ENCODE measurements around the gene TARS3. TPM values are rescaled to one million over a fixed set of nuclear protein-coding genes. Genes with fewer than 3 reads are reported as not detected.
A peak's percentile ranks its signal among the peaks of the same experiment; 100 is the strongest.

Gene TARS3
- polyA plus RNA-seq, 4 donors: 4.2 to 19.5 (median 5.1) TPM

DNA sequence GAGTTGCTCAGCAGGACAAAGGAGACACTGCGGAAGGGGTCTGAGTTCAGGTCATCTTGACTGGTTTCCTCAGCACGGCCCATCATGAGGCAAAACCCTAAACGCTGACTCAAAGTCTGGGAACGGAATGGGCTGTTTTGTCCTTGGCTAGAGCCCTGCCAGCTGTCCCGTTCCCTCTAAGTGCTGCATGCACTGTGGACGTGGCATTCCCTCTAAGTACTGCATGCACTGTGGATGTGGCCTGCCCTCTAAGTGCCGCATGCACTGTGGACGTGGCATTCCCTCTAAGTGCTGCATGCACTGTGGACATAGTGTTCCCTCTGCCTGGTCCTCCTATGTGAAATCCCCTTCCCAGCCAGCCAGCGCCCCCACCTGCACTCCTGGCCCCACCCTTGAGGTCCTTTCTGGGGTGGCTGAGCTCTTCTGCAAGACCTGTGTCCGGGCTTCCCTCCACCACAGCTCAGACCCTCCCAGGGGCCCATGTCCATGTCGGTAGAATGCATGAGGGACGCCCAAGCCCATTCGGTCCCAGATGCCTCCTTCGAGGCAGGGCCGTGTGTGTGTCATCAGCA lies 108.8 kb downstream of the TARS3 start:
- FAIRE-seq: no peak
- H3K36me3 ChIP-seq (ENCODE audit: control insufficient read depth in 3 of 3, insufficient read depth in 2 of 3, low read depth in 1 of 3, low read length in 3 of 3): no peaks in the 10 kb centered on the region
- H3K4me1 ChIP-seq (ENCODE audit: control insufficient read depth in 3 of 3, insufficient read depth in 2 of 3, low read depth in 1 of 3, low read length in 2 of 3): peaks cover 0 to 25% (median 0%) of the 10 kb centered on the region in 3 donors
- no peaks in the 10 kb centered on the region for H3K27me3 ChIP-seq (ENCODE audit: control insufficient read depth in 3 of 3, insufficient read depth in 3 of 3, low read length in 3 of 3)
- H3K9me3 ChIP-seq (ENCODE audit: control insufficient read depth in 2 of 2, insufficient read depth in 1 of 2, low read depth in 1 of 2, low read length in 1 of 2): no peaks in the 10 kb centered on the region
- no peak for DNase-seq
- whole genome bisulfite sequencing, 3 donors: 47 to 60% (median 59%) methylated on average over 15 of the region's 15 CpGs
- H3K4me3 ChIP-seq (ENCODE audit: low read depth in 1 of 3, low read length in 3 of 3): no peak overlapping the region
- H3K27ac ChIP-seq (ENCODE audit: low read depth in 1 of 3, low read length in 2 of 3): no peak overlapping the region

DNA sequence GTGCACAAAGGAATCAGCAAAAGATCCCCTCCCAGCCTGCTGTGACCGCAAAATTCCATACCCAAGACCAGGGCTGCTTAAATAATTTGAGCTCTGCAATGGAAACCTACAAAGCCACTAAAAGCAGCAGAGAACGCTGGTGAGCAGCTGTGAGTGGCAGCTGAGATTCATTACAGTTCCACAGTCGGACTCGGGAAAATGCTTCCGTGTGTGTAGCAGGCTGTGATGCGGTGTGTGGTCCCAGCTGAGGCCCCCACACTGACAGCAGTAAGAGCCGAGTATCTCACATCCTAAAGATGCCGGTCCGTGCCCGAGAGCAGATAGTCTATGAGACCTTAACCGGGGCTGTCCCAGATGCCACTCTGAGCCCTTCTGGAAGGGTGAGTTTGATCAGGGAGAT lies 109.5 kb downstream of the TARS3 start:
- Histone ChIP-seq H3K27me3 (ENCODE audit: control insufficient read depth in 3 of 3, insufficient read depth in 3 of 3, low read length in 3 of 3) (no peaks in the 10 kb centered on the region), H3K4me1 (ENCODE audit: control insufficient read depth in 3 of 3, insufficient read depth in 2 of 3, low read depth in 1 of 3, low read length in 2 of 3) (peaks cover 0 to 25% (median 0%) of the 10 kb centered on the region in 3 donors), H3K9me3 (ENCODE audit: control insufficient read depth in 2 of 2, insufficient read depth in 1 of 2, low read depth in 1 of 2, low read length in 1 of 2) (no peaks in the 10 kb centered on the region), H3K4me3 (ENCODE audit: low read depth in 1 of 3, low read length in 3 of 3) (no peak overlapping the region), H3K27ac (ENCODE audit: low read depth in 1 of 3, low read length in 2 of 3) (no peak overlapping the region), H3K36me3 (ENCODE audit: control insufficient read depth in 3 of 3, insufficient read depth in 2 of 3, low read depth in 1 of 3, low read length in 3 of 3) (no peaks in the 10 kb centered on the region)
- 81 to 88% (median 84%) methylated on average over 11 of the region's 11 CpGs for WGBS, 3 donors
- DNase-seq (no peak), FAIRE-seq (no peak)

DNA sequence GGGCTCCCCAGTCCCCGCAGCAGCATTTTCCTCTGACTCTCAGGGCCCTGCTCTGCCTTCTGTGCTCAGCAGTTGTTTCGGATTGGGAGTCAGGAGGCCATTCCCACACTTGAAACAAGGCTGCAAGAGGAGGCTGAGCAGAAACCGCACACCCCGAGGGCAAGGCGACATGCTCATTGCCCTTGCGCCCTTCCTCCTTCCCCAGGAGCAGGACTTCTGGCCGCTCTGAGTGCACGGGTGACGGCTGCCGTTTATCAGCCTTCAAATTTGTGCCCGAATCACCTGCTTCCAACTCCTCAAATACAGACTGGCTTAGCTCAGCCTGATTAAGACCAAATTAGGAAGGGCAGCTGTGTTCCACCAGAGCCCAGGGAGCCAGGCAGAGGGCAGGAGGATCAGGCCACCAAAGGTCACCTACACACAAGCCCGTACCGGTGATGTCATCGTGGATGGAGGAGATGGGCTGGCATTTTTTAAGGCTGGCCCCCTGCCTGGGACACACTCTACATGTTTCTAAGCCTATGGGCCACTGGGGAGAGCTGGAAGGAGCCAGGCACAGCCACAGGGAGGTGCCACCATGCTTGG lies 110.2 kb downstream of the TARS3 start:
- Histone ChIP-seq H3K4me1 (ENCODE audit: control insufficient read depth in 3 of 3, insufficient read depth in 2 of 3, low read depth in 1 of 3, low read length in 2 of 3) (peaks cover 0 to 25% (median 0%) of the 10 kb centered on the region in 3 donors), H3K36me3 (ENCODE audit: control insufficient read depth in 3 of 3, insufficient read depth in 2 of 3, low read depth in 1 of 3, low read length in 3 of 3) (no peaks in the 10 kb centered on the region), H3K27ac (ENCODE audit: low read depth in 1 of 3, low read length in 2 of 3) (no peak overlapping the region), H3K4me3 (ENCODE audit: low read depth in 1 of 3, low read length in 3 of 3) (no peak overlapping the region), H3K27me3 (ENCODE audit: control insufficient read depth in 3 of 3, insufficient read depth in 3 of 3, low read length in 3 of 3) (no peaks in the 10 kb centered on the region), H3K9me3 (ENCODE audit: control insufficient read depth in 2 of 2, insufficient read depth in 1 of 2, low read depth in 1 of 2, low read length in 1 of 2) (no peaks in the 10 kb centered on the region)
- WGBS, 3 donors: 26 to 69% (median 46%) methylated on average over 14 of the region's 14 CpGs
- peak in 1 of 2 donors; percentile 3 for DNase-seq
- no peak for FAIRE-seq

DNA sequence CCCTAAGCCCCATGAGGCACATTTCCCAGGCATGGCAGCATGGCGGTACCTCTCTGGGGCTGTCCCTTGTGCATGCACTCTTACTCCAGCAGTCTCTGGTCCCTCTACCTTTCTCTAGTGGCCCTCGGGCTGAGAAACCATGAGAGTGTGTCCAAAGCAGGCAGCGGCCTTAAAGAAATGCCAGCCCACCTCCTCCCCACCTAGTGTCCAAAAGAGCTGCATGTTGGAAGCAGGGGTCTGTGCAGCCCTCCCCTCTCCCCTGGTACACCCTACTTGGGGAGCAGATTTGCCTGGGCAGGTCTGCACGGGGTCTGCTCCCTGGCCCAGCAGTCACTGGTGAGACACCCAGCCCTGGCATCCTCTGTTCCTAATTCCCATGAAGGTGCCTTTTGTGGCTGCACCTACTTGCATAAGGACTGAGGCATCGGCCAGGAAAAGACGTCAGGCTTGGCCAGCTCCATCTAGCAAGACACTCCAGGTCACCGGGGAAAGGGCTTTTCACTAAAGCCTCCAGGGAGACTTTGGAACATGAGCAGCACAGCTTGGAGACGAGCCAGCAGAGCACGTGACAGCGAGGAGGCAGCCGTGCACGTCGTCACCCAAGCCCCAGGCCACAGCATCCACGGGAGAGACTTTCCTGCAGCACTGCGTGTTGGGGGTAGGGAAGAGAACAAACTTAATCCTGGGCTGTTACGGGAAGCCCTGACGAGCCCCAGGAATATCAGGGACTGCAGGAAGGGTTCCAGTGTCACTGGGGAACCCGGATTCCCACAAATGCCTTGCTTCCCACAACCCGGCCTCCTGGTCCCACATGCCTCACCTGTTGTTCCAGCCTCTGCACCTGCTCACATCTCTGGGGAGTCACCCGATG lies 110.9 kb downstream of the TARS3 start:
- DNase-seq (peak; percentile 90 to 95), FAIRE-seq (no peak)
- no peak overlapping the region for H3K27ac ChIP-seq (ENCODE audit: low read depth in 1 of 3, low read length in 2 of 3)
- no peaks in the 10 kb centered on the region for H3K36me3 ChIP-seq (ENCODE audit: control insufficient read depth in 3 of 3, insufficient read depth in 2 of 3, low read depth in 1 of 3, low read length in 3 of 3)
- 17 to 42% (median 28%) methylated on average over 20 of the region's 20 CpGs for WGBS, 3 donors
- no peak overlapping the region for H3K4me3 ChIP-seq (ENCODE audit: low read depth in 1 of 3, low read length in 3 of 3)
- H3K4me1 ChIP-seq (ENCODE audit: control insufficient read depth in 3 of 3, insufficient read depth in 2 of 3, low read depth in 1 of 3, low read length in 2 of 3): peaks cover 0 to 25% (median 0%) of the 10 kb centered on the region in 3 donors
- no peaks in the 10 kb centered on the region for H3K9me3 ChIP-seq (ENCODE audit: control insufficient read depth in 2 of 2, insufficient read depth in 1 of 2, low read depth in 1 of 2, low read length in 1 of 2)
- H3K27me3 ChIP-seq (ENCODE audit: control insufficient read depth in 3 of 3, insufficient read depth in 3 of 3, low read length in 3 of 3): no peaks in the 10 kb centered on the region

DNA sequence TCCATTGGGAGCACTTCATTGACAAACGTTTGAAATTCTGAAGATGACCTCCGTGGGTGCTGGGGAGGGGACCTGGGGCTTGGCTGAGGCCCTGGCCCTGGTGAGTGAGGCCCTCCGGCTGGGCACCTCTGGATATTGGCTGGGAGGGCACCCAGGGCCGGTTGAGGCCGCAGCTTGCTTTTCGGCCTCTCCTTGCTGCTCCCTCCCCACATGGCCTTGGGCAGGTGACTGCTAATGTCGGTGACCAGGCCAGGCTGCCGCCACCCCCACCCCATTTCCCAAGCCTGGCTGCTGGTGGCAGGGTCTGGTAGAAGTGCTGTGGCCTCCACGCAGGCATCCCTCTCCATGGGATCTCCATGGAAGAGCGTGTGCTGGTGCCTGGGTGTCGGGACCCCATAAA lies 111.6 kb downstream of the TARS3 start:
- Histone ChIP-seq H3K4me3 (ENCODE audit: low read depth in 1 of 3, low read length in 3 of 3) (no peak overlapping the region), H3K27me3 (ENCODE audit: control insufficient read depth in 3 of 3, insufficient read depth in 3 of 3, low read length in 3 of 3) (no peaks in the 10 kb centered on the region), H3K27ac (ENCODE audit: low read depth in 1 of 3, low read length in 2 of 3) (no peak overlapping the region), H3K9me3 (ENCODE audit: control insufficient read depth in 2 of 2, insufficient read depth in 1 of 2, low read depth in 1 of 2, low read length in 1 of 2) (no peaks in the 10 kb centered on the region), H3K36me3 (ENCODE audit: control insufficient read depth in 3 of 3, insufficient read depth in 2 of 3, low read depth in 1 of 3, low read length in 3 of 3) (no peaks in the 10 kb centered on the region), H3K4me1 (ENCODE audit: control insufficient read depth in 3 of 3, insufficient read depth in 2 of 3, low read depth in 1 of 3, low read length in 2 of 3) (peaks cover 0 to 25% (median 0%) of the 10 kb centered on the region in 3 donors)
- FAIRE-seq (no peak), DNase-seq (no peak)
- 85 to 89% (median 88%) methylated on average over 9 to 11 of the region's 11 CpGs for WGBS, 3 donors

DNA sequence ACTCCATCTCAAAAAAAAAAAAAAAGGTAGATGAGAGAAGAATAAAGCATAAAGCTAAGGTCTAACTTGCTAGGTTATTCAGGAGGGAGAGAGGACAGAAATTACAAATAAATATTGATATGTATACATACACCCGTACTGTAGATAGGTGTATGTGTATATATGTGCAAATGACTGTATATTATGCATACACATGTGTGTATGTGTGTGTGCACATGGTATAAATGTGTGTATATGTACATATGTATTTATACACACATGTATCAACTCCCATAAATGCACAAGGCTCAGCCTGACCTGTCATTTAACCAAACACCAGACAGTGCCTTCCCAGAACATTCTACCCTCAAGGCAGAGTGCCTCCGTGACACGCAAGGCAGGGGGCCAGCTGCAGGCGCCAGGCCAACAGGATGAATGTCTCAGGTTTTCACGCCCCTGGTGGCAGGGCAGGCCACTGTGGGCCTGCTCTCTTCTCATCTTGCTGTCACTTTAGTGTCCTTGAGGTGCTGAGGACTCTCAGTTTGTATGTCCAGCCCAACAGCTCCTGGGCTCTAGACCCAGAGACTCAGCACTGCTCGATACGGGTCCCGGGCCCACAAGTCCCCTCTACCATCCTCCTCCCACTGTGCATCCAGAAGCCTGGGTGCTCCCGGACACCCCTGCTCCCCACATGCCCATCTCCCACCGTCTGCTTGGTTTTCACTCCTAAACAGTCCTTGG lies 112.5 kb downstream of the TARS3 start:
- H3K9me3 ChIP-seq (ENCODE audit: control insufficient read depth in 2 of 2, insufficient read depth in 1 of 2, low read depth in 1 of 2, low read length in 1 of 2): no peaks in the 10 kb centered on the region
- H3K27ac ChIP-seq (ENCODE audit: low read depth in 1 of 3, low read length in 2 of 3): no peak overlapping the region
- H3K4me1 ChIP-seq (ENCODE audit: control insufficient read depth in 3 of 3, insufficient read depth in 2 of 3, low read depth in 1 of 3, low read length in 2 of 3): peaks cover 0 to 24% (median 0%) of the 10 kb centered on the region in 3 donors
- no peak for DNase-seq
- FAIRE-seq: no peak
- no peak overlapping the region for H3K4me3 ChIP-seq (ENCODE audit: low read depth in 1 of 3, low read length in 3 of 3)
- no peaks in the 10 kb centered on the region for H3K27me3 ChIP-seq (ENCODE audit: control insufficient read depth in 3 of 3, insufficient read depth in 3 of 3, low read length in 3 of 3)
- 87 to 91% (median 89%) methylated on average over 10 of the region's 10 CpGs for WGBS, 3 donors
- no peaks in the 10 kb centered on the region for H3K36me3 ChIP-seq (ENCODE audit: control insufficient read depth in 3 of 3, insufficient read depth in 2 of 3, low read depth in 1 of 3, low read length in 3 of 3)

DNA sequence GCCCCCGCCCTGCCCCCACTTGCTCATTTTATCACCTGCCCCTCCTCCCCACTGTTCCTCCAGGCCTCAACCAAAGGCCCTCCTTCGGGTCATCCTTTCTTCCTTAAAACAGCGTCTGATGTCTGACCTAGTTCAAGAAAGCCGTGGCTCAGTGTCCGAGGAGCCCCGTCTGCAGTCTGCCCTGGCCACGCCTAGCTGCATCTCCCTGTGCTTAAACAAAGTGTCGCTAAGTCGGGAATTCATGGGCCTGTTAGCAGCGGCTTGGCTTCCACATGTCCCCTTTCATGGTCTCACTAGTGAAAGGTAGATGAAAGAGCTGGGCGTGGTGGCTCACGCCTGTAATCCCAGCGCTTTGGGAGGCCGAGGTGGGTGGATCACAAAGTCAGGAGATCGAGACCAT lies 113.3 kb downstream of the TARS3 start:
- no peak for FAIRE-seq
- H3K4me3 ChIP-seq (ENCODE audit: low read depth in 1 of 3, low read length in 3 of 3): no peak overlapping the region
- WGBS, 3 donors: 79 to 90% (median 86%) methylated on average over 15 of the region's 15 CpGs
- no peak overlapping the region for H3K27ac ChIP-seq (ENCODE audit: low read depth in 1 of 3, low read length in 2 of 3)
- DNase-seq: no peak
- H3K27me3 ChIP-seq (ENCODE audit: control insufficient read depth in 3 of 3, insufficient read depth in 3 of 3, low read length in 3 of 3): no peaks in the 10 kb centered on the region
- H3K9me3 ChIP-seq (ENCODE audit: control insufficient read depth in 2 of 2, insufficient read depth in 1 of 2, low read depth in 1 of 2, low read length in 1 of 2): no peaks in the 10 kb centered on the region
- no peaks in the 10 kb centered on the region for H3K36me3 ChIP-seq (ENCODE audit: control insufficient read depth in 3 of 3, insufficient read depth in 2 of 3, low read depth in 1 of 3, low read length in 3 of 3)
- peaks cover 0 to 17% (median 0%) of the 10 kb centered on the region in 3 donors for H3K4me1 ChIP-seq (ENCODE audit: control insufficient read depth in 3 of 3, insufficient read depth in 2 of 3, low read depth in 1 of 3, low read length in 2 of 3)

DNA sequence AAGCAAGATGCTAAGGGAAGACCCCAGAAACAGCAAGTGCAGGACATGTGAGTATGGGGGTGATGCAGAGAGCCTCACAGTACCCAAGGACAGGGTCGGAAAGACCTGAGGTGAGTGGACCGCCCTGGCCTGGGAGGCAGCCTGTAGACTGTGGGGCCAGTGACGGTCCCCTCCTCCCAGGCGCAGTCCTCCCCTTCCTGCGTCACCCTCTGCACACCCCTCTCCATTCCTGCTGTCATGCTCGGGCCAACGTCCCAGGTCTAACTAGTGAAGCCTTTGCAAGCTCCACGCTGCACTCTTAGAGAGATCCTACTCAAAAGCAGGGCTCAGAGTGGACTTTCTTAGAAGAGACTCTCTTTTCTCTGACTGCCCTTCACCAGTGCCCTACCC lies 113.7 kb downstream of the TARS3 start:
- peaks cover 0 to 13% (median 0%) of the 10 kb centered on the region in 3 donors for H3K4me1 ChIP-seq (ENCODE audit: control insufficient read depth in 3 of 3, insufficient read depth in 2 of 3, low read depth in 1 of 3, low read length in 2 of 3)
- no peaks in the 10 kb centered on the region for H3K9me3 ChIP-seq (ENCODE audit: control insufficient read depth in 2 of 2, insufficient read depth in 1 of 2, low read depth in 1 of 2, low read length in 1 of 2)
- no peak overlapping the region for H3K27ac ChIP-seq (ENCODE audit: low read depth in 1 of 3, low read length in 2 of 3)
- 93 to 96% (median 94%) methylated on average over 7 to 8 of the region's 8 CpGs for WGBS, 3 donors
- no peak overlapping the region for H3K4me3 ChIP-seq (ENCODE audit: low read depth in 1 of 3, low read length in 3 of 3)
- no peaks in the 10 kb centered on the region for H3K36me3 ChIP-seq (ENCODE audit: control insufficient read depth in 3 of 3, insufficient read depth in 2 of 3, low read depth in 1 of 3, low read length in 3 of 3)
- no peaks in the 10 kb centered on the region for H3K27me3 ChIP-seq (ENCODE audit: control insufficient read depth in 3 of 3, insufficient read depth in 3 of 3, low read length in 3 of 3)
- no peak for FAIRE-seq
- no peak for DNase-seq
